Tibial nerve (tissue), 3 donors: ENCODE measurements around the gene BANP.

ENCODE experiments used
- POLR2A ChIP-seq, 2 donors: fragments of 450-650 bp; IDR thresholded peaks; one replicate each; pipeline ENCODE4 v1.6.1; 2017; ENCODE audit warnings: antibody characterized with exemption in 2 of 2, mild to moderate bottlenecking in 2 of 2, moderate library complexity in 2 of 2
- TF ChIP-seq, protein P1 (sequence below), 5 experiments: fragments of 200-600 bp in 3 of 5; fragments of 450-650 bp in 2 of 5; sonication (generic) in 3 of 5; IDR thresholded peaks; one replicate each; pipeline ENCODE4 v1.5.1; 2016 to 2019; ENCODE audit warnings: antibody characterized with exemption in 5 of 5, mild to moderate bottlenecking in 3 of 5, moderate library complexity in 2 of 5

DNA sequence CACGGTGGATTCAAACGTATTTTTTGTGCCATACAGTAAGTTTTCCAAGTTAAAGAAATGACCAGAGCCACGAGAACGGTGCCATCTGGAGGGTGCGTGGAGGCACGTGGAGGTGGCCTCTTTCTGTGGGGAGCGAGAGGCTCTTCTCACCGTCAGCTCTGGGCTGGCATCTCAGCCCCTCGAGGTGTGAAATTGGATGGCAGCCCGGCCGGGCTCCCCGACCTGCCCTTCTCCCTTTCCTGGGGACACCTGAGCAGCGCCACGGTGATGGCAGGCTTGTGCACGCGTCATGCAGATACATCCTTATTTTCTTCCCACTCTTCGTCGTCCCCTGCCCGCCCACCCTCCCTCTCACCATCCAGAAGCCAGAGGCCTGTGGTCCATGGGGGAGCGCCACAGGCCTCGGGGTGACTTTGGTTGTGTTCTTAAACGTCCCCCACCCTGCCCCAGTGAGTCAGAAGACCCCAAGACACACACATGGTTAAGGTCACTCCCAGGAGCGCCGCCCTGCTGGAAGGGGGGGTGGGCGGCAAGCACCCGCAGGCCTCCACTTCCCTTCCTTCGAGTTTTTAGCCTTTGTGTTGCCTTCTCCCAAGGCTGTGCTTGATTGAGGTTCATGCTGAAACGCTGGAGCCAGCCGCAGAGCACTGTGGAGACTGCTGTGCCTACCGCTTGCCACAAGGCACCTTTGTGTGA, 109.4 kb downstream of the BANP start:
- TF ChIP-seq, protein P1, sequence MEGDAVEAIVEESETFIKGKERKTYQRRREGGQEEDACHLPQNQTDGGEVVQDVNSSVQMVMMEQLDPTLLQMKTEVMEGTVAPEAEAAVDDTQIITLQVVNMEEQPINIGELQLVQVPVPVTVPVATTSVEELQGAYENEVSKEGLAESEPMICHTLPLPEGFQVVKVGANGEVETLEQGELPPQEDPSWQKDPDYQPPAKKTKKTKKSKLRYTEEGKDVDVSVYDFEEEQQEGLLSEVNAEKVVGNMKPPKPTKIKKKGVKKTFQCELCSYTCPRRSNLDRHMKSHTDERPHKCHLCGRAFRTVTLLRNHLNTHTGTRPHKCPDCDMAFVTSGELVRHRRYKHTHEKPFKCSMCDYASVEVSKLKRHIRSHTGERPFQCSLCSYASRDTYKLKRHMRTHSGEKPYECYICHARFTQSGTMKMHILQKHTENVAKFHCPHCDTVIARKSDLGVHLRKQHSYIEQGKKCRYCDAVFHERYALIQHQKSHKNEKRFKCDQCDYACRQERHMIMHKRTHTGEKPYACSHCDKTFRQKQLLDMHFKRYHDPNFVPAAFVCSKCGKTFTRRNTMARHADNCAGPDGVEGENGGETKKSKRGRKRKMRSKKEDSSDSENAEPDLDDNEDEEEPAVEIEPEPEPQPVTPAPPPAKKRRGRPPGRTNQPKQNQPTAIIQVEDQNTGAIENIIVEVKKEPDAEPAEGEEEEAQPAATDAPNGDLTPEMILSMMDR (IDR thresholded peaks at IDR 0.05): no peak
- no peak for TF ChIP-seq POLR2A (IDR thresholded peaks at IDR 0.05)
